Activated CD8-positive, alpha-beta T cell treated with anti-CD3 and anti-CD28 coated beads, Interleukin-2, amount 10 ng/mL, durations not matched to agents 7 days and 5 days (primary cell): Measurements from ENCODE around the gene RPL22. TPM values are rescaled to one million over a fixed set of nuclear protein-coding genes. Genes with fewer than 3 reads are reported as not detected.

Source experiments
- ATAC-seq: fragments of 150-1000 bp; cut with Tn5 transposase; one replicate; pipeline ENCODE4 v1.10.0; 2021; ENCODE audit warnings: moderate library complexity
- CTCF ChIA-PET: fragments of 350-600 bp; sonication (Branson Sonifier 250); formaldehyde crosslinking; loops from one replicate; lab custom pipeline; 2021; ENCODE audit warnings: antibody characterized with exemption; lab: Charles Lee
- POLR2A ChIA-PET: fragments of 350-600 bp; sonication (Branson Sonifier 250); formaldehyde crosslinking; loops from one replicate; lab custom pipeline; 2021; ENCODE audit warnings: antibody characterized with exemption; lab: Charles Lee
- DNase-seq: peaks from one replicate; pipeline ENCODE4 v3.0.0-alpha.2; 2020
- H3K27ac Mint-ChIP-seq: one replicate; pipeline ENCODE4 v1.8.0; 2021; ENCODE audit warnings: mild to moderate bottlenecking, mixed read lengths
- H3K27me3 Mint-ChIP-seq: one replicate; pipeline ENCODE4 v1.8.0; 2021; ENCODE audit warnings: low read depth, mixed read lengths
- H3K36me3 Mint-ChIP-seq: one replicate; pipeline ENCODE4 v1.8.0; 2021; ENCODE audit warnings: low read depth, mixed read lengths
- H3K4me1 Mint-ChIP-seq: one replicate; pipeline ENCODE4 v1.8.0; 2021; ENCODE audit warnings: low read depth, mixed read lengths
- H3K4me3 Mint-ChIP-seq: one replicate; pipeline ENCODE4 v1.8.0; 2021; ENCODE audit warnings: mild to moderate bottlenecking, mixed read lengths
- H3K9me3 Mint-ChIP-seq: one replicate; pipeline ENCODE4 v1.8.0; 2022; ENCODE audit warnings: mixed read lengths; ENCODE audit not compliant: insufficient read depth
- total RNA-seq, 2 experiments: library from RNA; stranded (reverse); gene quantifications; one replicate each; pipeline ENCODE4 v1.2.3, GENCODE V29; 2021

The RPL22 gene
- total RNA-seq, 2 experiments from 2014 or later, result 304 to 325 TPM

DNA sequence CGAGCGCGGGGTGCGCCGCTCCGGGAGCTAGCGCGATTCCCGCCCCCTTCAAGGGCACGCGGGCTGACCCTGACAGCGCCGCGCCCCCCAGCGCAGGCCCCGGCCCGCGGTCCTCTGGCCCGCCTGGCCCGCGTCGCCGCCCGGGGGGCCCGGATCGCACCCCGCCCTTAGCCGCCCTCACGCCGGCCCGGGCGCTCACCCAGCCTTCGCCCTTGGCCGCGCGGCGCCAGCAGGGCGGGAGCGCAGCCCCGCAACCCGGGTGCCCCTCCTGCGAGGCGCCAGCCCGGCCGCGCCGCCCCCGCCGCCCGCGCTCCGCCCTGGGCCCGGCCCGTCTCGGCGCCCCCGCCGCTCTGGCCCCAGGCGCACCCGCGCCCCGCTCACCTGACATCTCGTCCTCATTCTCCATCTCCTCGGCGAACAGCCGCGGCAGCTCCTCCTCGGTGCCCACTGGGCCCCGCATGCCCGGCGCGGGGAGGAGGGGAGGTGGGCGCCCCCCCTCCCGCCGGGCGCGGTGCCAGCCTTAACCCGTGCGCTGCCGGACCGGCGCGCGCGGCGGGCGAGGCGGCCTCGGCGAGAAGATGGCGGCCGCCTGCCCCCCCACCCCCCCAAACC, 19.7 kb downstream of the RPL22 start:
- Mint-ChIP-seq H3K4me3 (no peak overlapping the region), H3K9me3 (no peaks in the 10 kb centered on the region), H3K36me3 (peaks cover 10% of the 10 kb centered on the region), H3K27ac (no peak overlapping the region), H3K27me3 (peaks cover 35% of the 10 kb centered on the region), H3K4me1 (peaks cover 11% of the 10 kb centered on the region)
- ATAC-seq (no peak), DNase-seq (no peak)
- CTCF ChIA-PET, result no interaction called here
- POLR2A ChIA-PET, result no interaction called here

DNA sequence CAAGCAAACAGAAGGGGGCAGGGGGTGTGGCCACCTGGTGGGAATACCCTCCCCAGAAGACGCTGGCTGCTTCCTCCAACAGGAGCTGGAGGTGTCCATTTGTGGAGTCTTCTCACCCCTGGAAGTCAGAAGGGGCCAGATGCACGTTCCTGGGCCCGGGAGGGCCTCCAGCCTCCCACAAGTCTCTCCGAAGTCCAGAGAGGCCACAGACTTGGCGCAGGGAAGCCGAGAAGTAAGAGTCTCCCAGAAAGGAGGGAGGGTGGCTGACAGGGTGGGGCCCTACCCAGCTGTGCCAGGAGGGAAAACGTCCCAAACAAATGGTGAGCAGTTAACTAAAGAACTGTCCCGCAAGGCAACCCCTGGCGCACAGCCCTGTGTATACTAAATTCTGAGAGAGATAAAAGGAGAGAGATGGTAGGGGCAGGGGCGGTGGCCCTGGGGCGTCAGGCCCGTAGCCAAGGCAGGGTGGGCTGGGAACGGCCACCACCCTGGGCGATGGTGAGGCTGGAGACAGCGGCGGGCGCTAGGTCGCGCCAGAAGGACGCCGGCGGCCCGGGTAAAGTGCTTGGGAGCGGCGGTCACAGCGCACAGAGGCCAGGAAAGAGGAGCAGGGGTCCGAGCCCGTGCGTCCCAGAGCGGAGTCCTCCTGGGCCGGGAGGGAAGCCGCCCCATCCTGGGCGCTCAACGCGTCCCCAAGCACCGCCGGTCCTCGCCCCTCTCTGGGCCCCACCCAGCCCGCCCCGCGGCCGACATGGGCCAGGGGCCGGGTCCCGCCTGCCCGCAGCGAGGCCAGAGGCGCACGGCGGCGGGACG, 20.4 kb downstream of the RPL22 start:
- no peak for ATAC-seq
- Mint-ChIP-seq H3K36me3 (peaks cover 4% of the 10 kb centered on the region), H3K4me3 (no peak overlapping the region), H3K27ac (no peak overlapping the region), H3K9me3 (no peaks in the 10 kb centered on the region), H3K4me1 (peaks cover 11% of the 10 kb centered on the region), H3K27me3 (peaks cover 35% of the 10 kb centered on the region)
- POLR2A ChIA-PET, result no interaction called here
- CTCF ChIA-PET, result no interaction called here
- no peak for DNase-seq

DNA sequence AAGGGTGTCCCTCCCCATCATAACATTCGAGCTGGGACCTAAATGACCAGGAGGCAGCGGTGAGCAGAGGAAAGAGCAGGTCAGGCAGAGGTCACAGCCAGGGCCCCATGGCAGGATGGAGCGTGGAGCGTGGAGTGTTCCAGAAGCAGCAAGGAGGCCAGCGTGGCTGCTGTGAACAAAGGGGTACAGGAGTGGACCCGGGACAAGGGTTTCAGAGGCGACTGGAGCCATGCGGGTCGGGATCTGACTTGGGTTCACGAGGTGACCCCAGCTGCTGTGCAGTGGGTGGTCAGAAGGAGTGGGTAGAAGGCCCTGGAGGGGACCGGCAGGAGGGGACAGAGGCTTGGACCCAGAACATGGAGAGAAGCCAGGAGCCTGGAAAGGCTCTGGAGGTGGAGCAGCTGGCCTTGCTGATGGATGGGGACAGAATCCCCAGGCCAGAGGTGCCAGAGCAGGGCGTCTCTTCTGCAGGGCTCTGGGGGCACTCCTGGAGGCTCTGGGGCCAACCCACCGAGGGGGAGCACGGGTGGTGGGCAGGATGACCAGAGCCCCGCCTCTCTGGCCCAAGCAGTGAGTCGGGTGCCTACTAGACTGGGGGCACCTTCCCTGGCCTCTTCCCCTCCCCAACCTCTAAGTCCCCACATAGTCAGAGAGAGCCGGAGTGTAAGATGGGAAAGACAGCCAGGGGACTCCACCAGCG, 21.6 kb downstream of the RPL22 start:
- ChIA-PET CTCF (no interaction called here), POLR2A (interaction anchor here (0.6 kb wide), 1 partner anchor 11 kb away, joined by 3 read pairs; no protein-coding TSS in a partner anchor)
- Mint-ChIP-seq H3K36me3 (no peaks in the 10 kb centered on the region), H3K4me3 (no peak overlapping the region), H3K9me3 (no peaks in the 10 kb centered on the region), H3K27ac (no peak overlapping the region), H3K4me1 (peaks cover 11% of the 10 kb centered on the region), H3K27me3 (peaks cover 33% of the 10 kb centered on the region)
- ATAC-seq (no peak), DNase-seq (no peak)

DNA sequence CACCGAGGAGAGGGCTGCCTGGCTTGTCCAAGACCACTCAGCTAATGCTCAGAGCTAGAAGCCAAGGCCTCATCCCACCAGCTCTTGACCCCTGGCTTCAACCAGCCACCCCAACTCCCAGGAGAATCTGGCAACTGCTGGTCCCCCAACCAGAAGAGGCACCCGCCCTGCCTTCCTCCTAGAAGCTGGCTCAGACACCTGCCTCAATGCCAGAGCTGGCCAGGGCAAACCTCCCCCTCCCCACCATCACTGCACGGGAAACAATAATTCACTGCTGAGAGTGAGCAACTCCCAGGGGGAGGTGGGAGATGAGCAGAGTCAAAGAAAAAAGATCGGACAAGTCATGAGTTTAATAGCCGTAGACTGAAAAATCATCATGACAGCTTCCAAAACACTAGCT, 22.6 kb downstream of the RPL22 start:
- DNase-seq, result no peak
- Mint-ChIP-seq H3K27ac (no peak overlapping the region), H3K9me3 (no peaks in the 10 kb centered on the region), H3K4me3 (no peak overlapping the region), H3K36me3 (no peaks in the 10 kb centered on the region), H3K27me3 (peaks cover 27% of the 10 kb centered on the region), H3K4me1 (peaks cover 10% of the 10 kb centered on the region)
- ChIA-PET CTCF (no interaction called here), POLR2A (interaction anchor here (0.6 kb wide), 1 partner anchor 12 kb away, joined by 3 read pairs; no protein-coding TSS in a partner anchor)
- no peak for ATAC-seq

DNA sequence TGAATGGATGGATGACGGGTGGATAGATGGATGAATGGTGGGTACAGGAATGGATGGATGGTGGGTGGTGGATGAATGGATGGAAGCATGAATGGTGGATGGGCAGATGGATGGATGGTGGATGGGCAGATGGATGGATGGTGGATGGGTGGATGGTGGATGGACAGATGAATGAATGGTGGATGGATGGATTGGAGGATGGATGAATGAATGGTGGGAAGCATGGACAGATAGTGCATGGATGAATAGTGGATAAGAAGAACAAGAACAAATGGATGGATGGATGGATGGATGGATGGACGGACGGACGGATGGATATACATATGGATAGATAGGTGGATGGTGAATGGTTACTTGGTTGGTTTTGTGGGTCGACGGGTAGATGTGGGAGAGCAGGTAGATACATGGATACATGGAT, 24.0 kb downstream of the RPL22 start:
- no peak overlapping the region for H3K4me3 Mint-ChIP-seq
- no peak overlapping the region for H3K27ac Mint-ChIP-seq
- H3K4me1 Mint-ChIP-seq, result no peaks in the 10 kb centered on the region
- CTCF ChIA-PET, result no interaction called here
- H3K27me3 Mint-ChIP-seq, result peaks cover 15% of the 10 kb centered on the region
- H3K36me3 Mint-ChIP-seq, result no peaks in the 10 kb centered on the region
- no peaks in the 10 kb centered on the region for H3K9me3 Mint-ChIP-seq
- DNase-seq, result no peak
- ATAC-seq, result no peak
- POLR2A ChIA-PET, result no interaction called here

DNA sequence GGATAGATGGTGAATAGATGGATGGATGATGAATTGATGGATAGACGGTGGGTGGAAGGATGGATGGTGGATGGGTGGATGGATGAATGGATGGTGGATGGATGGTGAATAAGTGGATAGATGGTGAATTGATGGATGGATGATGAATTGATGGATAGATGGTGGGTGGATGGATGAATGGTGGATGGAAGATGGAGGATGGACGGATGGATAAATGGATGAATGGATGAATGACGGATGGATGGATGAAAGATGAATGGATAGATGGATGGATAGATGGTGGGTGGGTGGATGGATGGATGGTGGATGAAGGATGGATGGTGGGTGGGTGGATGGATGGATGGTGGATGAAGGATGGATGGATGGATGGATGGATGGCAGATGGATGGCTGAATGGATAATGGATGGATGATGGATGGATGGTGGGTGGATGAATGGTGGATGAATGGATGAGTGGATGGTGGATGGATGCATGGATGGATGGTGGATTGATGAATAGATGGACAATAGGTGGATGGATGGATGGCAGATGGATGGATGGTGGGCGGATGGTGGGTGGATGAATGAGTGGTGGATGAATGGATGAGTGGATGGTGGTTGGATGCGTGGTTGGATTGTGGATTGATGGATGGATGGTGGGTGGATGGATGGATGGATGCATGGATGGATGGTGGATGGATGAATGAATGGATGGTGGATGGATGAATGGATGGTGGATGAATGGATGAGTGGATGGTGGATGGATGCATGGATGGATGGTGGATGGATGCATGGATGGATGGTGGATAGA, 24.6 kb downstream of the RPL22 start:
- H3K27ac Mint-ChIP-seq, result no peak overlapping the region
- no peak overlapping the region for H3K4me3 Mint-ChIP-seq
- H3K36me3 Mint-ChIP-seq, result no peaks in the 10 kb centered on the region
- H3K4me1 Mint-ChIP-seq, result no peaks in the 10 kb centered on the region
- ChIA-PET CTCF (no interaction called here), POLR2A (no interaction called here)
- DNase-seq, result no peak
- H3K27me3 Mint-ChIP-seq, result peaks cover 15% of the 10 kb centered on the region
- H3K9me3 Mint-ChIP-seq, result no peaks in the 10 kb centered on the region
- no peak for ATAC-seq

DNA sequence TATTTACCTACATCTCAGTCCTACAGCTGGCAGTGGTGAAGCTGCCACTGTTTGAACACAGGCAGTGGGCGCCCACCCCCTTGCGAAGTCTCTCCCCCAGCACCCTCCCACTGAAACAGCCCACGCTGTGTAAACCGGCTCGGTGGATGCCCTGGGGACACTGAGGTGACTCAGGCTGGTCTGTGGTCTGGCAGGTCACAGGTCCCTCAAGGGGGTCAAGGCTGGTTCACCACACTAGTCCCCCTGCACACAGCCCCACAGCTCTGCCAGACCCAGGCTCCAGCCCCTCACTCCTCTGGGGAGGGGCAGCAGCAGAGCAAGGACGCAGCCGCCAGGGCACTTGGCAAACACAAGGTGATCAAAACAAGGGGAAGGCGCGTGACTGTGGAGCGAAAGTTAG, 26.8 kb downstream of the RPL22 start:
- ATAC-seq, result no peak
- Mint-ChIP-seq H3K4me3 (no peak overlapping the region), H3K27me3 (peaks cover 5% of the 10 kb centered on the region), H3K9me3 (no peaks in the 10 kb centered on the region), H3K36me3 (no peaks in the 10 kb centered on the region), H3K4me1 (no peaks in the 10 kb centered on the region), H3K27ac (no peak overlapping the region)
- no peak for DNase-seq
- ChIA-PET POLR2A (no interaction called here), CTCF (no interaction called here)

DNA sequence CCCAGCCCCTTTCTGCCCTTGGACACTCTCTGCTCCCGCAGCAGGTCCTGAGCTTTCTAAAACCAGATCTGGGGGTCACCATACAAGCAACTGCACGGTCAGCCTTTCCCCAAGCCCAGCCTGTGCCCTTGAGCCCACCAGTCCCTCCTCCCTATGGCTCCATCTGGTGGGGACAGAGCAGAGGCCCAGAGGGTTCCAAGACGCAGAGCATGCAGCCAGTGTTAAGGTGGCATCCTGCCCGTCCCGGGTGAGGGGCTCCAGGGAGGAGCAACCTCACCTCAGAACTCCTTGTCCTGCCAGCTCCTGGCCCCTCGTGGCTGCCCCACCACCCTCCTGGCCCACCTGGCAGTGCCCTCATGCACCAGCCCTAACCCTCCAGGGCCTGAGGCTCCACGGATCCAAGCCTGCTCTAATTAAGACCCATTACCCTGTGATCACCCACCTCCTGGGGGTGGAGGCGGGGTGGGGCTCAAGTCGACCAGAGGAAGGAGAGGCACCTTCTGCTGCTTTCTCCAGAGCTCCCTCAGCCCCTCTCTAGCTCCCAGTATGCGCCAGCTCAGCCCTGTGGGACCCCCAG, 27.8 kb downstream of the RPL22 start:
- DNase-seq, result no peak
- no peaks in the 10 kb centered on the region for H3K9me3 Mint-ChIP-seq
- H3K36me3 Mint-ChIP-seq, result no peaks in the 10 kb centered on the region
- CTCF ChIA-PET, result no interaction called here
- POLR2A ChIA-PET, result no interaction called here
- H3K27me3 Mint-ChIP-seq, result no peaks in the 10 kb centered on the region
- no peak overlapping the region for H3K27ac Mint-ChIP-seq
- no peak for ATAC-seq
- H3K4me3 Mint-ChIP-seq, result no peak overlapping the region
- H3K4me1 Mint-ChIP-seq, result no peaks in the 10 kb centered on the region

DNA sequence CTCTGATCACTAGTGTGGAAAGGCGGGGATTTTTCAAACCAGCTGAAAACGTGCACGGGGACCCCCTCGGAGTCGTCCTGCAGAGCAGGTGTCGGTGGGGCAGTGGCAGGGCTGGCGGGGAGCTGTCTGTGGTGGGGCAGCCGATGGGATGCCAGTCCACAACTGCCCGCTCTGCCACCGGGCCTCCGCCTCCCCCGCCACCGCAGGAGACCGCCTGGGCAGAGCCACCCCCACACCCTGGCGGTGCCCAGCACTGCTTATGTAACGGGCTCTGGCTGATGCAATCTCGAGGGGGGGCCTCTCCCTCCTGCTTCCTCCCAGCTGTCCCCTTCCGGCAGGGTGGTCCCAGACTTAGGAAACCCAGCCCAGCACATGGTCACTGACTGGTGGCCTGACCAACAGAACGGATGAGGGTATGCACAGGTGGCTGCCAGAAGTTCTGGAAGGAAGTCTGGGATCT, 28.6 kb downstream of the RPL22 start:
- ChIA-PET CTCF (no interaction called here), POLR2A (no interaction called here)
- Mint-ChIP-seq H3K27me3 (no peaks in the 10 kb centered on the region), H3K9me3 (no peaks in the 10 kb centered on the region), H3K36me3 (no peaks in the 10 kb centered on the region), H3K27ac (no peak overlapping the region), H3K4me3 (no peak overlapping the region), H3K4me1 (no peaks in the 10 kb centered on the region)
- DNase-seq (no peak), ATAC-seq (no peak)

DNA sequence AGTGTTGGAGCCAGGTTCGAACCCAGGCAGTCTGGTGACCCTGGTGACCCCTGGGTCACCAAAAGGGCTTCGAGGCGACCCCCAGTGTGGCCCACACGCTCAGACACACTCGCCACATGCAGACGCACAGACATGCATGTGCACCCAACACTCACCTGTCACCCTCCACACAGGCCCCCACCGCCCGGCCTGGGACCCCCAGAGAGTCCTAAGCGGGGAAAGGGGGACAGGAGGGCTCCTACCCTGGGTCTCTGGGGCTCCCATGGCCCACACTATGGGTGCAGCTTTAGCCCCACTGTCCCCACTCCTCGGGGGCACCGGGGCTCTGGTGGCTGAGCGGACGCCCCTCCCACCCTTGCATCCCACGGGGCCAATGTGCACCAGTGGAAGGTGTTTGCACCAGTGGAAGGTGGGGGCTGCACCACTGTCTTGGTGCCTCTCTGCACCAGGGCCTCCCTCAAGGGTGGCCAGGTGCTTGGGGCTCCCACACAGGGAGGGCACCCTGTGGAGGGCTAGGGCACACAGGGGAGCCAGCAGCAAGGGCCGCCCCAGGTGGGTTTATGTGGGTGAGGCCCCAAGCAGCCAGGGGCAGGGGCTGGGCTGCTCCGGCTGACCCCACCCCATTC, 29.2 kb downstream of the RPL22 start:
- H3K9me3 Mint-ChIP-seq, result no peaks in the 10 kb centered on the region
- ChIA-PET CTCF (no interaction called here), POLR2A (no interaction called here)
- ATAC-seq (no peak), DNase-seq (no peak)
- H3K27ac Mint-ChIP-seq, result no peak overlapping the region
- no peaks in the 10 kb centered on the region for H3K4me1 Mint-ChIP-seq
- H3K4me3 Mint-ChIP-seq, result no peak overlapping the region
- no peaks in the 10 kb centered on the region for H3K36me3 Mint-ChIP-seq
- H3K27me3 Mint-ChIP-seq, result no peaks in the 10 kb centered on the region
